Nucleus accumbens (tissue), 56 donors: ENCODE measurements around the gene EXOC6B.

Experiments
- DNase-seq, 56 donors: peaks; one replicate each; lab custom pipeline; 2025; lab: John Stamatoyannopoulos, UW

The EXOC6B gene

GRCh38 chr2:72825257-72826155 lies at the start of gene EXOC6B:
Gene EXOC6B, minus strand, starts transcription at chr2:72826033.
- peak in 55 of 56 donors; percentile 51 to 96 (median 86) for DNase-seq

- no peak for DNase-seq
Measured at GRCh38 chr2:72871880-72872279, 46.0 kb upstream of the EXOC6B start.

GRCh38 chr2:72871060-72871459 lies 45.2 kb upstream of the EXOC6B start:
- no peak for DNase-seq

GRCh38 chr2:72864500-72864899 lies 38.7 kb upstream of the EXOC6B start:
- DNase-seq, result peak in 5 of 56 donors; percentile 2 to 13 (median 8)

- no peak for DNase-seq
Measured at GRCh38 chr2:72863046-72863445, 37.2 kb upstream of the EXOC6B start.

- peak in 55 of 56 donors; percentile 17 to 92 (median 77) for DNase-seq
Measured at GRCh38 chr2:72862239-72862988, 36.6 kb upstream of the EXOC6B start.

- peak in 49 of 56 donors; percentile 2 to 86 (median 42) for DNase-seq
Measured at GRCh38 chr2:72859831-72860262, 34.0 kb upstream of the EXOC6B start.

- no peak for DNase-seq
Measured at GRCh38 chr2:72851333-72851732, 25.5 kb upstream of the EXOC6B start.

GRCh38 chr2:72849138-72849462 lies 23.3 kb upstream of the EXOC6B start:
- no peak for DNase-seq

GRCh38 chr2:72848436-72849137 lies 22.8 kb upstream of the EXOC6B start:
- DNase-seq, result no peak

GRCh38 chr2:72847534-72848315 lies 21.9 kb upstream of the EXOC6B start:
- DNase-seq, result no peak

- DNase-seq, result no peak
Measured at GRCh38 chr2:72846171-72847095, 20.6 kb upstream of the EXOC6B start.

- DNase-seq, result no peak
Measured at GRCh38 chr2:72843301-72843700, 17.5 kb upstream of the EXOC6B start.

- no peak for DNase-seq
Measured at GRCh38 chr2:72841462-72842125, 15.8 kb upstream of the EXOC6B start.

GRCh38 chr2:72840066-72840465 lies 14.2 kb upstream of the EXOC6B start:
- DNase-seq, result no peak

- no peak for DNase-seq
Measured at GRCh38 chr2:72837171-72837570, 11.3 kb upstream of the EXOC6B start.

- DNase-seq, result no peak
Measured at GRCh38 chr2:72835403-72835802, 9.6 kb upstream of the EXOC6B start.

GRCh38 chr2:72834596-72834995 lies 8.8 kb upstream of the EXOC6B start:
- DNase-seq, result no peak
